Stimulated activated CD4-positive, alpha-beta T cell treated with anti-CD3 and anti-CD28 coated beads, TNF-alpha, amount 100 ng/mL, for 24 hours (primary cell): Measurements from ENCODE around the gene KANSL1.

Source experiments
- DNase-seq, 3 experiments: peaks; one replicate each; pipeline ENCODE4 v3.0.0-alpha.2; 2020; ENCODE audit warnings: low read depth in 3 of 3

Gene KANSL1

DNA sequence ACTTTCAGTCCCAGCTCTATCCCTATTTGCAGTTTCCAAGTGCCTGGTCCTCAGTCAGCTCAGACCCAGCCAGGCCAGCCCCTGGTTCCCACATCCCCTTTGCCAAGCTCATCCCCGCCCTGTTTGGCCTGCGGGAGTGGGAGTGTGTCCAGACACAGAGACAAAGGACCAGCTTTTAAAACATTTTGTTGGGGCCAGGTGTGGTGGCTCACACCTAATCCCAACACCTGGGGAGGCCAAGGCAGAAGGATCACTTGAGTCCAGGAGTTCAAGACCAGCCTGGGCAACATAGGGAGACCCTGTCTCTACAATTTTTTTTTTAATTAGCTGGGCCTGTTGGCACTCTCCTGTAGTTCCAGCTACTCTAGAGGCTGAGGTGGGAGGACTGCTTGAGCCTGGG is 192.5 kb downstream of the KANSL1 start:
- DNase-seq = no peak

- no peak for DNase-seq
Measured at GRCh38 chr17:46000292-46000691, 192.9 kb downstream of the KANSL1 start.

- no peak for DNase-seq
Measured at GRCh38 chr17:45999900-46000290, 193.3 kb downstream of the KANSL1 start.

GRCh38 chr17:45998987-45999899 is 194.0 kb downstream of the KANSL1 start, which contains the start of gene STH:
STH (plus strand) TSS chr17:45999250; CDS start chr17:45999280, 30 bp downstream.
- no peak for DNase-seq

DNA sequence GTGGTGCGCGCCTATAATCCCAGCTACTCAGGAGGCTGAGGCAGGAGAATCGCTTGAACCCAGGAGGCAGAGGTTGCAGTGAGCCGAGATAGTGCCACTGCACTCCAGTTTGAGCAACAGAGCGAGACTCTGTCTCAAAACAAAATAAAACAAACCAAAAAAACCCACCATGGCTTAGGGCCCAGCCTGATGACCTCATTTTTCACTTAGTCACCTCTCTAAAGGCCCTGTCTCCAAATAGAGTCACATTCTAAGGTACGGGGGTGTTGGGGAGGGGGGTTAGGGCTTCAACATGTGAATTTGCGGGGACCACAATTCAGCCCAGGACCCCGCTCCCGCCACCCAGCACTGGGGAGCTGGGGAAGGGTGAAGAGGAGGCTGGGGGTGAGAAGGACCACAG is 195.6 kb downstream of the KANSL1 start:
- DNase-seq = no peak

DNA sequence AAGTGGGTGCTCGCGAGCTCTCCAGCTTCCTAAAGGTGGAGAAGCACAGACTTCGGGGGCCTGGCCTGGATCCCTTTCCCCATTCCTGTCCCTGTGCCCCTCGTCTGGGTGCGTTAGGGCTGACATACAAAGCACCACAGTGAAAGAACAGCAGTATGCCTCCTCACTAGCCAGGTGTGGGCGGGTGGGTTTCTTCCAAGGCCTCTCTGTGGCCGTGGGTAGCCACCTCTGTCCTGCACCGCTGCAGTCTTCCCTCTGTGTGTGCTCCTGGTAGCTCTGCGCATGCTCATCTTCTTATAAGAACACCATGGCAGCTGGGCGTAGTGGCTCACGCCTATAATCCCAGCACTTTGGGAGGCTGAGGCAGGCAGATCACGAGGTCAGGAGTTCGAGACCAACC is 196.1 kb downstream of the KANSL1 start:
- DNase-seq = no peak

DNA sequence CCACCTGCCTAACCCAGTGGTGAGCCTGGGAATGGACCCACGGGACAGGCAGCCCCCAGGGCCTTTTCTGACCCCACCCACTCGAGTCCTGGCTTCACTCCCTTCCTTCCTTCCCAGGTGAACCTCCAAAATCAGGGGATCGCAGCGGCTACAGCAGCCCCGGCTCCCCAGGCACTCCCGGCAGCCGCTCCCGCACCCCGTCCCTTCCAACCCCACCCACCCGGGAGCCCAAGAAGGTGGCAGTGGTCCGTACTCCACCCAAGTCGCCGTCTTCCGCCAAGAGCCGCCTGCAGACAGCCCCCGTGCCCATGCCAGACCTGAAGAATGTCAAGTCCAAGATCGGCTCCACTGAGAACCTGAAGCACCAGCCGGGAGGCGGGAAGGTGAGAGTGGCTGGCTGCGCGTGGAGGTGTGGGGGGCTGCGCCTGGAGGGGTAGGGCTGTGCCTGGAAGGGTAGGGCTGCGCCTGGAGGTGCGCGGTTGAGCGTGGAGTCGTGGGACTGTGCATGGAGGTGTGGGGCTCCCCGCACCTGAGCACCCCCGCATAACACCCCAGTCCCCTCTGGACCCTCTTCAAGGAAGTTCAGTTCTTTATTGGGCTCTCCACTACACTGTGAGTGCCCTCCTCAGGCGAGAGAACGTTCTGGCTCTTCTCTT is 196.8 kb downstream of the KANSL1 start:
- no peak for DNase-seq

GRCh38 chr17:45995627-45996270 is 197.5 kb downstream of the KANSL1 start:
- DNase-seq = no peak

- DNase-seq = no peak
Measured at GRCh38 chr17:45994987-45995386, 198.2 kb downstream of the KANSL1 start.

DNA sequence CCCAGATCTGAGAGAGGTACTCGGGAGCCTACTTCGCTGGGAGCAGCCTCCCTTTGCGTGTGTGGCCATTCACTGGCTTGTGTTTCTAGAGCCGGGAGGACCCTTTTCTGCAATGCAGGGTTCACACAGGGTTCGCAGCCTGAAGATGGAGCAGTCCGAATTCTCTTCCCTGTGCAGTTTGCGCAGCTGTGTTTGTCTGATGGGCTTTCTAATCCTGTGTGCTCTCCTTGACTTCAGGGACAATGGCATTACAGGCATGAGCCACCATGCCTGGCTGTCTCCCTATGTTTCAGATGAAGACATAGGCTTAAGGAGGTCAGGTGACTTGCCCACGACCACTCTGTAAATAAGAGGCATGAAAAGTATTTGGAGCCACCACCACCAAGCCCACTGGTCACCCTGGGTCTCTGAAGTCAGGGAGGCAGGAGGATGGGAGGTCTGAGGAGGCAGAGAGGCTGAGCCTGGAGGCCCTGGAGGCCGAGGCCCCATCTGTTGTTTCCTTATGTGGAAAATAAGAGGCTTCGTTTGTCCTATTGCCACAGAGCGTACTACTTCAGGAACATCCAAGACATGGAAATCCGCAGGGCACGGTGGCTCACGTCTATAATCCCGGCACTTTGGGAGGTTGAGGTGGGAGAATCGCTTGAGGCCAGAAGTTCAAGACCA is 199.1 kb downstream of the KANSL1 start:
- DNase-seq = no peak

DNA sequence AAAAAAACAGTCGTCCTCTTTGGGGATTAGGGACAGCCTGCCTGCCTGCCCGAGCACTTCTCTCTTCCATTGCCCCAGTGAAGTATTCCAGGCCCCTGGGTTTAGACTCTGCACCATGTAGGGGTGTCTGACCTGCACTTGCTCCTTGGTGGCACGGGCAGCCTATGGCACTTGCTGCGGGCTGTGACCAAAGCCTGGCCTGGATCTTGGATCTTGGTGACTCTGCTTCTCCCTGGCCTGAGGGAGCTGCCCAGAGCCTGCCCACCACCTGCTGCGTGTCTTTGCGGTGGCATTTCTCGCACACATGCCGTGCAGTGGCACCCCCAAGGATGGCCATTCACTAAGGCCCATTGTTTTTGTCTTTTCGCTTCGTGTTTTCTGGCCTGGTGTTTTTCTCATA is 200.3 kb downstream of the KANSL1 start:
- DNase-seq = no peak

DNA sequence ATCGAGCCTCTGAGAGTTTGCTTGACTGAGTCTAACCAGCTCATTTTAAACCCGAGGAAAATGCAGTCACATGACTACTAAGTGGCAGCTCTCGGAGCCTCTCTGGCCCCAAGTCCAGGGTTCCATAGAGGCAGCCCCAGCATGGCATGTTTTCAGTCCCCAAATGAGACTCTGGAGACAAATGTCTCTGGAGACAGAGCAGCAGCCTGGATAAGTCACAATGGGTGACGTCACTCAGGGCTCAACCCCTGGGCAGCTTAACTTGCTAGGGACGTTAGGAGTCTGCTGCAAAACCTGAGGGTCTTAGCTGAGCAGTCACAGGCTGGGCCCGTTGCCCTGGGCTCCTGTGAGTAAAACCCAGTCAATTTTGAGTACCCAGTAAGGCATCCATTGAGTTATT is 201.1 kb downstream of the KANSL1 start:
- no peak for DNase-seq

- no peak for DNase-seq
Measured at GRCh38 chr17:45991341-45991740, 201.9 kb downstream of the KANSL1 start.

DNA sequence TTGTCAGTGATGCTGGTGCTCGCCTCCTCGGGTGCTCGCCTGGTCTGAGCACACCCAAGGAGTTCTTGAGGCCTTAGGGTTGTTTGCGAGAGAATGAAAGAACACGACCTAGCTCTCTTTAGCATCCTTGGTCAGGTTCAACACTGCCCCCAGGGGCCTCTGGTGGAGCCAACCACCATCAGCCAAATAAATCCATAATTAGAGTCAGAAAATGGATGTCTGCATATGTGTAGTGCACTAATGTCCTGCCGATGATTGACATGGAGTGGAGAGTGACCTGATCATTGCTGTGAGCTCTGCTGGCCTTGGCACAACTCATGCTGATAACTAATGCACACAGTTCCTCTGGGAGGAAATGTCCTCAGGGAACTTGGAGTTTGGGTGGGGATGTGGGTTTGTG is 202.3 kb downstream of the KANSL1 start:
- DNase-seq = no peak

DNA sequence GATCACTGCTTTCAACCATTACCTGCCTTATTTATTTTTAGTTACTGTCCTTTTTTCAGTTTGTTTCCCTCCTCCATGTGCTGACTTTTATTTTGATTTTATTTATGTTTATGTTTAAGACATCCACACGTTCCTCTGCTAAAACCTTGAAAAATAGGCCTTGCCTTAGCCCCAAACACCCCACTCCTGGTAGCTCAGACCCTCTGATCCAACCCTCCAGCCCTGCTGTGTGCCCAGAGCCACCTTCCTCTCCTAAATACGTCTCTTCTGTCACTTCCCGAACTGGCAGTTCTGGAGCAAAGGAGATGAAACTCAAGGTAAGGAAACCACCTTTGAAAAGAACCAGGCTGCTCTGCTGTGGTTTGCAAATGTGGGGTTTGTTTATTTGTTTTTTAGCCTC is 203.5 kb downstream of the KANSL1 start:
- DNase-seq = no peak

DNA sequence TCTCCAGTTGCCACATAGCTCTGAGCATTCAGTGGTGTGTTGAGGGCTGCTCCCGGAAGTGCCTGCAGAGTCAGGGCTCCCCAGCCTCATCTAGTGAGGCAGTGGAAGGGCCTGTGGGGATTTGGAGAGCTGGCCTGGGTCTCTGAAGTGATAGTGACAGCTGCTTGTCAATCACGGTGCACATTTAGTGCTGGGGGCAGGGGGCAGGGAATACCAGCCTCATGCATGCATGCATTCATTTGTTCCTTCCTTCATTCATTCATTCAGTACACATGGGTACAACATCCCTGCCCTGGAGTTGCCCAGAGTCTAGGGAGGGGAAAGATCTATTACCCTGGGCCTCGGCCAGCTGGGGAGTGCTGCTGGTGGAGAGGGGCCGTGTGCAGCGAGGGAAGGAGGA is 205.5 kb downstream of the KANSL1 start:
- DNase-seq = no peak

- no peak for DNase-seq
Measured at GRCh38 chr17:45986056-45986455, 207.2 kb downstream of the KANSL1 start.

DNA sequence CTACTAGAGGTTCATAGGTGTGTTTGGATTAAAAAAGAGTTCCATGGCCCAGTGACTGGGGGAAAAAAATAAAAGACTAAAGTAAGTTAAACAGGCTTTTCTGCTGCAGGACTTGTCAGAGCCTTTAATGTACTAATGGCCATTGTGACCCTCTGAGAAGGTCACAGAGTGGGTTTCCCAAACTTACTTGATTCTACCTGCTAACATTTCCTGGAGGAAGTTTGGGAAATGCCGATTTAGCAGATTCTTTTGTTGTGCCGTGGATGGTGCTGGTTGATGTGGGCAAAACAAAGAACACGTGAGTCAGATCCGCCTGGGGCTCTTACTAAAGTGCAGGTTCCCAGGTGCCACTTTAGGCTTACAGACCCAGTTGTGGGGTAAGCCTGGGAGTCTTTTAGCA is 207.8 kb downstream of the KANSL1 start:
- no peak for DNase-seq

DNA sequence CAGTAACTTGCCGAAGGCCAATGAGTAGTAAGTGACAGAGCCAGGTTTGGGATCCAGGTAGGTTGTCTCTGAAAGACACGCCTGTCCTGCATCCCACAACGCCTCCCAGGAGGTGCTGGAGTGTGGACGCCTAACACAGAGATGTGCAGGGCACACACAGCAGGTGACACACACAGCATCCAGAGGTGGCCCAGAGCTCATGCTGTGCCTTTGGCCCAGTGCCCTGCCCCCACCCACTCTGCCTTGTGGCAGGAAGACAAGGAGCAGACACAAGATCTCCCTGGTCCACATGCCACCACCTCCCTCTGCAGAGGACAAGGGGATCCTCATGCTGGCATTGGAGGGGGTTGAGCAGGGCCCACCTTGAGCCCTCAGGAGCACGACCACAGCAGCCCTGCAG is 208.9 kb downstream of the KANSL1 start:
- DNase-seq = no peak

DNA sequence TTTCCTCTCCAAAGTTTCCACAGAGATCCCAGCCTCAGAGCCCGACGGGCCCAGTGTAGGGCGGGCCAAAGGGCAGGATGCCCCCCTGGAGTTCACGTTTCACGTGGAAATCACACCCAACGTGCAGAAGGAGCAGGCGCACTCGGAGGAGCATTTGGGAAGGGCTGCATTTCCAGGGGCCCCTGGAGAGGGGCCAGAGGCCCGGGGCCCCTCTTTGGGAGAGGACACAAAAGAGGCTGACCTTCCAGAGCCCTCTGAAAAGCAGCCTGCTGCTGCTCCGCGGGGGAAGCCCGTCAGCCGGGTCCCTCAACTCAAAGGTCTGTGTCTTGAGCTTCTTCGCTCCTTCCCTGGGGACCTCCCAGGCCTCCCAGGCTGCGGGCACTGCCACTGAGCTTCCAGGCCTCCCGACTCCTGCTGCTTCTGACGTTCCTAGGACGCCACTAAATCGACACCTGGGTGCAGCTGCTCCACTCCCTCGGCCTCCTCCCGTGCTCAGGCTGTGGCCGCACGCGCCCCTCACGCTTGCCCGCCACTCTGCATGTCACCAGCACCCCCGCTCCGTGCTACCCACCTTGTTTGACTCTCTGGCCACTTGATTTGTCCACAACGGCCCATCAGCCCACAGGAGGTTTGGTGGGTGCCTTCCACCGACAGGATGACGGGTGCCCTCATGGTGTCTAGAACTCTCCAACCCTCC is 209.5 kb downstream of the KANSL1 start:
- DNase-seq = no peak

GRCh38 chr17:45982791-45983613 is 210.2 kb downstream of the KANSL1 start:
- no peak for DNase-seq
